ENCODE measurements around the gene PCDH9. TPM values are rescaled to one million over a fixed set of nuclear protein-coding genes. Genes with fewer than 3 reads are reported as not detected.

Gene PCDH9
- total RNA-seq, 1 experiment from 2014 or later, result 4.2 TPM

GRCh38 chr13:66345971-66346370 lies 884.2 kb downstream of the PCDH9 start:
- POLR2A ChIA-PET, result no interaction called here
- no peak for ATAC-seq

GRCh38 chr13:66345518-66345810 lies 884.7 kb downstream of the PCDH9 start:
- POLR2A ChIA-PET, result no interaction called here
- TF ChIP-seq SIN3A (IDR thresholded peaks at IDR 0.05; ENCODE audit: borderline replicate concordance, insufficient read depth, low read depth, low read length) (no peak), TCF7L2 (IDR thresholded peaks at IDR 0.05; ENCODE audit: low read depth, low read length) (no peak), REST (IDR thresholded peaks at IDR 0.05; ENCODE audit: insufficient read depth in 1 of 2, low read depth in 2 of 2, low read length in 1 of 2) (no peak)
- Histone ChIP-seq H3K27me3 (ENCODE audit: control insufficient read depth, insufficient read depth, low read length) (no peaks in the 10 kb centered on the region), H3K4me3 (ENCODE audit: low read depth in 2 of 2, low read length in 2 of 2) (no peak overlapping the region), H3K27ac (ENCODE audit: low read length) (peak overlapping the region; percentile 9; the same call in 1 of the 2 replicates), H3K9me3 (ENCODE audit: control insufficient read depth, insufficient read depth, low read depth, low read length) (no peaks in the 10 kb centered on the region), H3K36me3 (ENCODE audit: control insufficient read depth, insufficient read depth, low read length) (no peaks in the 10 kb centered on the region), H3K4me1 (ENCODE audit: control insufficient read depth, insufficient read depth, low read length) (no peaks in the 10 kb centered on the region)
- CTCF ChIA-PET, result no interaction called here
- no TSS peak for BruUV-seq (replicated peaks)
- intact Hi-C loops (cut with micrococcal nuclease; ENCODE audit: unreplicated experiment) (no loop called here), in situ Hi-C loops (cut with HindIII; ENCODE audit: low pct_unique_long_range_greater_than_20kb, low sequenced_read_pairs) (no loop called here)
- no peak for DNase-seq (ENCODE audit: low read depth, low spot score)
- no peak for ATAC-seq

More at GRCh38 chr13:66345971-66346370, 884.2 kb downstream of the PCDH9 start:
- Histone ChIP-seq H3K36me3 (ENCODE audit: control insufficient read depth, insufficient read depth, low read length) (no peaks in the 10 kb centered on the region), H3K27me3 (ENCODE audit: control insufficient read depth, insufficient read depth, low read length) (no peaks in the 10 kb centered on the region), H3K9me3 (ENCODE audit: control insufficient read depth, insufficient read depth, low read depth, low read length) (no peaks in the 10 kb centered on the region), H3K4me1 (ENCODE audit: control insufficient read depth, insufficient read depth, low read length) (no peaks in the 10 kb centered on the region), H3K4me3 (ENCODE audit: low read depth in 2 of 2, low read length in 2 of 2) (no peak overlapping the region), H3K27ac (ENCODE audit: low read length) (no peak overlapping the region)
- DNase-seq (ENCODE audit: low read depth, low spot score), result no peak
- in situ Hi-C loops (cut with HindIII; ENCODE audit: low pct_unique_long_range_greater_than_20kb, low sequenced_read_pairs), result no loop called here
- TF ChIP-seq REST (IDR thresholded peaks at IDR 0.05; ENCODE audit: insufficient read depth in 1 of 2, low read depth in 2 of 2, low read length in 1 of 2), result no peak
- TF ChIP-seq, protein P1, sequence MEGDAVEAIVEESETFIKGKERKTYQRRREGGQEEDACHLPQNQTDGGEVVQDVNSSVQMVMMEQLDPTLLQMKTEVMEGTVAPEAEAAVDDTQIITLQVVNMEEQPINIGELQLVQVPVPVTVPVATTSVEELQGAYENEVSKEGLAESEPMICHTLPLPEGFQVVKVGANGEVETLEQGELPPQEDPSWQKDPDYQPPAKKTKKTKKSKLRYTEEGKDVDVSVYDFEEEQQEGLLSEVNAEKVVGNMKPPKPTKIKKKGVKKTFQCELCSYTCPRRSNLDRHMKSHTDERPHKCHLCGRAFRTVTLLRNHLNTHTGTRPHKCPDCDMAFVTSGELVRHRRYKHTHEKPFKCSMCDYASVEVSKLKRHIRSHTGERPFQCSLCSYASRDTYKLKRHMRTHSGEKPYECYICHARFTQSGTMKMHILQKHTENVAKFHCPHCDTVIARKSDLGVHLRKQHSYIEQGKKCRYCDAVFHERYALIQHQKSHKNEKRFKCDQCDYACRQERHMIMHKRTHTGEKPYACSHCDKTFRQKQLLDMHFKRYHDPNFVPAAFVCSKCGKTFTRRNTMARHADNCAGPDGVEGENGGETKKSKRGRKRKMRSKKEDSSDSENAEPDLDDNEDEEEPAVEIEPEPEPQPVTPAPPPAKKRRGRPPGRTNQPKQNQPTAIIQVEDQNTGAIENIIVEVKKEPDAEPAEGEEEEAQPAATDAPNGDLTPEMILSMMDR (IDR thresholded peaks at IDR 0.05), result no peak
- CTCF ChIA-PET, result no interaction called here
- intact Hi-C loops (cut with micrococcal nuclease; ENCODE audit: unreplicated experiment), result no loop called here
- BruUV-seq (replicated peaks), result no TSS peak
